GM12878 (cell line): ENCODE measurements around the gene TRIM61.

Experiments used
- BACH1 ChIP-seq: fragments of 450-650 bp; IDR thresholded peaks from 2 replicates; pipeline ENCODE4 v1.6.1; 2017; ENCODE audit warnings: mild to moderate bottlenecking, borderline replicate concordance
- MEF2A ChIP-seq: IDR thresholded peaks from 2 replicates; pipeline ENCODE4 v1.6.1; 2011; ENCODE audit warnings: low read depth, mild to moderate bottlenecking, low read length, moderate library complexity; ENCODE audit not compliant: insufficient read depth
- NFXL1 ChIP-seq: fragments of 450-650 bp; IDR thresholded peaks from 2 replicates; pipeline ENCODE4 v1.6.1; 2017; ENCODE audit warnings: antibody characterized with exemption, mild to moderate bottlenecking, borderline replicate concordance
- POLR2A ChIP-seq: IDR thresholded peaks from 2 replicates; pipeline ENCODE4 v1.6.1; 2011; ENCODE audit warnings: low read depth, mild to moderate bottlenecking, low read length
- SP1 ChIP-seq: IDR thresholded peaks from one replicate; pipeline ENCODE4 v1.6.1; 2011; ENCODE audit warnings: low read depth, low read length
- ZNF274 ChIP-seq: IDR thresholded peaks from one replicate; pipeline ENCODE4 v1.8.0; 2011; ENCODE audit not compliant: insufficient read length, insufficient read depth
- TF ChIP-seq, protein P1 (sequence below): fragments of 450-650 bp; conservative IDR thresholded peaks from 2 replicates; pipeline ENCODE4 v1.6.1; 2017; ENCODE audit warnings: mild to moderate bottlenecking, moderate library complexity
- TF ChIP-seq, protein P2 (sequence below): fragments of 450-650 bp; IDR thresholded peaks from 2 replicates; pipeline ENCODE4 v1.6.1; 2017; ENCODE audit warnings: mild to moderate bottlenecking, moderate library complexity

DNA sequence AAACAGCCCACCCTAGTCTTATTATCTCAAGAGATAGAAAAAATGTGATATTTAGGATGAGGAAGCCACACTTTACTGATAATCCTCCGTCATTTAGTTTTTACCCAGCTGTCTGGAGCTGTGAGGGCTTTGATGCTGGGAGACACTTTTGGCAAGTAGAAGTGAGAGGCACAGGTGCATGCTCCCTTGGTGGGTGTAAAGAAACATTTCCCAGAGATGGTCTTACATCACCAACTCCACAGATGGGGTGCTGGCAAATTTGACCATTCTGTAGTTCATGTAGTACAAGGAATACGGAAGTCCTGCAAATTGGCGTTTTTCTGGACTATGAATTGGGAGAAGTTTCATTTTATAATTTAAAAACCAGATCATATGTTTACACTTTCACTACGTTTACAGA lies 28.5 kb downstream of the TRIM61 start:
- no peak for TF ChIP-seq POLR2A
- TF ChIP-seq BACH1, result no peak
- TF ChIP-seq, protein P1, sequence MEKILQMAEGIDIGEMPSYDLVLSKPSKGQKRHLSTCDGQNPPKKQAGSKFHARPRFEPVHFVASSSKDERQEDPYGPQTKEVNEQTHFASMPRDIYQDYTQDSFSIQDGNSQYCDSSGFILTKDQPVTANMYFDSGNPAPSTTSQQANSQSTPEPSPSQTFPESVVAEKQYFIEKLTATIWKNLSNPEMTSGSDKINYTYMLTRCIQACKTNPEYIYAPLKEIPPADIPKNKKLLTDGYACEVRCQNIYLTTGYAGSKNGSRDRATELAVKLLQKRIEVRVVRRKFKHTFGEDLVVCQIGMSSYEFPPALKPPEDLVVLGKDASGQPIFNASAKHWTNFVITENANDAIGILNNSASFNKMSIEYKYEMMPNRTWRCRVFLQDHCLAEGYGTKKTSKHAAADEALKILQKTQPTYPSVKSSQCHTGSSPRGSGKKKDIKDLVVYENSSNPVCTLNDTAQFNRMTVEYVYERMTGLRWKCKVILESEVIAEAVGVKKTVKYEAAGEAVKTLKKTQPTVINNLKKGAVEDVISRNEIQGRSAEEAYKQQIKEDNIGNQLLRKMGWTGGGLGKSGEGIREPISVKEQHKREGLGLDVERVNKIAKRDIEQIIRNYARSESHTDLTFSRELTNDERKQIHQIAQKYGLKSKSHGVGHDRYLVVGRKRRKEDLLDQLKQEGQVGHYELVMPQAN, result no peak
- TF ChIP-seq ZNF274, result no peak
- no peak for TF ChIP-seq NFXL1
- no peak for TF ChIP-seq SP1
- no peak for TF ChIP-seq MEF2A
- TF ChIP-seq, protein P2, sequence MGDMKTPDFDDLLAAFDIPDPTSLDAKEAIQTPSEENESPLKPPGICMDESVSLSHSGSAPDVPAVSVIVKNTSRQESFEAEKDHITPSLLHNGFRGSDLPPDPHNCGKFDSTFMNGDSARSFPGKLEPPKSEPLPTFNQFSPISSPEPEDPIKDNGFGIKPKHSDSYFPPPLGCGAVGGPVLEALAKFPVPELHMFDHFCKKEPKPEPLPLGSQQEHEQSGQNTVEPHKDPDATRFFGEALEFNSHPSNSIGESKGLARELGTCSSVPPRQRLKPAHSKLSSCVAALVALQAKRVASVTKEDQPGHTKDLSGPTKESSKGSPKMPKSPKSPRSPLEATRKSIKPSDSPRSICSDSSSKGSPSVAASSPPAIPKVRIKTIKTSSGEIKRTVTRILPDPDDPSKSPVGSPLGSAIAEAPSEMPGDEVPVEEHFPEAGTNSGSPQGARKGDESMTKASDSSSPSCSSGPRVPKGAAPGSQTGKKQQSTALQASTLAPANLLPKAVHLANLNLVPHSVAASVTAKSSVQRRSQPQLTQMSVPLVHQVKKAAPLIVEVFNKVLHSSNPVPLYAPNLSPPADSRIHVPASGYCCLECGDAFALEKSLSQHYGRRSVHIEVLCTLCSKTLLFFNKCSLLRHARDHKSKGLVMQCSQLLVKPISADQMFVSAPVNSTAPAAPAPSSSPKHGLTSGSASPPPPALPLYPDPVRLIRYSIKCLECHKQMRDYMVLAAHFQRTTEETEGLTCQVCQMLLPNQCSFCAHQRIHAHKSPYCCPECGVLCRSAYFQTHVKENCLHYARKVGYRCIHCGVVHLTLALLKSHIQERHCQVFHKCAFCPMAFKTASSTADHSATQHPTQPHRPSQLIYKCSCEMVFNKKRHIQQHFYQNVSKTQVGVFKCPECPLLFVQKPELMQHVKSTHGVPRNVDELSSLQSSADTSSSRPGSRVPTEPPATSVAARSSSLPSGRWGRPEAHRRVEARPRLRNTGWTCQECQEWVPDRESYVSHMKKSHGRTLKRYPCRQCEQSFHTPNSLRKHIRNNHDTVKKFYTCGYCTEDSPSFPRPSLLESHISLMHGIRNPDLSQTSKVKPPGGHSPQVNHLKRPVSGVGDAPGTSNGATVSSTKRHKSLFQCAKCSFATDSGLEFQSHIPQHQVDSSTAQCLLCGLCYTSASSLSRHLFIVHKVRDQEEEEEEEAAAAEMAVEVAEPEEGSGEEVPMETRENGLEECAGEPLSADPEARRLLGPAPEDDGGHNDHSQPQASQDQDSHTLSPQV, result no peak
